ENCODE measurements around the gene PSMB3.

GRCh38 chr17:38773258-38773657, 20.7 kb downstream of the PSMB3 start:
- TF ChIP-seq CTCF (IDR thresholded peaks at IDR 0.05; ENCODE audit: borderline replicate concordance, extremely low read depth, low read length, poor library complexity, severe bottlenecking) (no peak), EZH2 (IDR thresholded peaks at IDR 0.05; ENCODE audit: borderline replicate concordance, low read depth, low read length, severe bottlenecking) (no peak)

Data from DND-41 (cell line).